MM.1S (cell line): ENCODE measurements around the gene WRAP73.

ENCODE experiments used
- DNase-seq: peaks from one replicate; pipeline ENCODE4 v3.0.0-alpha.2; 2015
- H2AFZ ChIP-seq: fragments of 300-600 bp; sonication (generic); 2 replicates; pipeline ENCODE4 v1.6.0; 2016; ENCODE audit warnings: antibody characterized with exemption, low read length
- H3F3A ChIP-seq: fragments of 300-600 bp; sonication (generic); 2 replicates; pipeline ENCODE4 v1.6.1; 2016; ENCODE audit warnings: mild to moderate bottlenecking, antibody characterized with exemption, low read length, moderate library complexity, mixed read lengths; ENCODE audit not compliant: insufficient read depth
- H3K27ac ChIP-seq: fragments of 300-600 bp; sonication (generic); 2 replicates; pipeline ENCODE4 v1.5.1; 2016; ENCODE audit warnings: mild to moderate bottlenecking, low read length
- H3K27me3 ChIP-seq: fragments of 300-600 bp; sonication (generic); replicated peaks from 2 replicates; pipeline ENCODE4 v1.6.0; 2016; ENCODE audit warnings: low read length; ENCODE audit not compliant: insufficient read depth
- H3K36me3 ChIP-seq: fragments of 300-600 bp; sonication (generic); replicated peaks from 2 replicates; pipeline ENCODE4 v1.6.1; 2016; ENCODE audit warnings: mild to moderate bottlenecking, low read length, mixed read lengths; ENCODE audit not compliant: insufficient read depth
- H3K4me1 ChIP-seq: fragments of 300-600 bp; sonication (generic); 2 replicates; pipeline ENCODE4 v1.6.1; 2016; ENCODE audit warnings: low read length, mixed read lengths
- H3K4me2 ChIP-seq: fragments of 300-600 bp; sonication (generic); 2 replicates; pipeline ENCODE4 v1.6.0; 2016; ENCODE audit warnings: low read depth, low read length
- H3K4me3 ChIP-seq: fragments of 300-600 bp; sonication (generic); 2 replicates; pipeline ENCODE4 v1.5.1; 2016; ENCODE audit warnings: low read length, mixed read lengths
- H3K79me2 ChIP-seq: fragments of 300-600 bp; sonication (generic); 2 replicates; pipeline ENCODE4 v1.6.1; 2016; ENCODE audit warnings: mixed run types, low read length, mixed read lengths
- H3K9ac ChIP-seq: fragments of 300-600 bp; sonication (generic); 2 replicates; pipeline ENCODE4 v1.6.1; 2016; ENCODE audit warnings: low read length, mixed read lengths
- H3K9me2 ChIP-seq: fragments of 300-600 bp; sonication (generic); replicated peaks from 2 replicates; pipeline ENCODE4 v1.6.1; 2016; ENCODE audit warnings: mild to moderate bottlenecking, low read length, mixed read lengths; ENCODE audit not compliant: insufficient read depth
- H3K9me3 ChIP-seq: fragments of 300-600 bp; sonication (generic); replicated peaks from 2 replicates; pipeline ENCODE4 v1.6.1; 2016; ENCODE audit warnings: mild to moderate bottlenecking, low read length, mixed read lengths; ENCODE audit not compliant: insufficient read depth
- H4K20me1 ChIP-seq: fragments of 300-600 bp; sonication (generic); 2 replicates; pipeline ENCODE4 v1.6.1; 2016; ENCODE audit warnings: mild to moderate bottlenecking, low read length, moderate library complexity, mixed read lengths; ENCODE audit not compliant: insufficient read depth
- CTCF ChIP-seq: fragments of 300-600 bp; sonication (generic); IDR thresholded peaks from 2 replicates; pipeline ENCODE4 v1.5.1; 2016; ENCODE audit warnings: antibody characterized with exemption, low read length, mixed read lengths
- EZH2 ChIP-seq: fragments of 300-600 bp; sonication (generic); optimal IDR thresholded peaks from 2 replicates; pipeline ENCODE3; 2017; ENCODE audit warnings: low read depth, mild to moderate bottlenecking, antibody characterized with exemption, low read length, mixed read lengths
- EZH2phosphoT487 ChIP-seq: fragments of 300-600 bp; sonication (generic); IDR thresholded peaks from 2 replicates; pipeline ENCODE4 v1.6.1; 2018; ENCODE audit warnings: antibody characterized with exemption, low read length

The WRAP73 gene

GRCh38 chr1:3659093-3659492 is 9.2 kb upstream of the WRAP73 start:
- Histone ChIP-seq H3K4me2 (no peak overlapping the region), H4K20me1 (no peaks in the 10 kb centered on the region; the same call in 1 of the 2 replicates), H3K9me3 (no peaks in the 10 kb centered on the region), H2AFZ (no peak overlapping the region), H3F3A (no peaks in the 10 kb centered on the region), H3K9ac (no peak overlapping the region), H3K79me2 (peaks cover 71% of the 10 kb centered on the region), H3K27ac (no peak overlapping the region), H3K4me3 (no peak overlapping the region), H3K4me1 (no peaks in the 10 kb centered on the region), H3K9me2 (no peaks in the 10 kb centered on the region), H3K36me3 (no peaks in the 10 kb centered on the region), H3K27me3 (no peaks in the 10 kb centered on the region)
- TF ChIP-seq EZH2phosphoT487 (no peak), EZH2 (no peak), CTCF (no peak)
- no peak for DNase-seq

GRCh38 chr1:3658231-3658615 is 8.3 kb upstream of the WRAP73 start:
- H3K9ac ChIP-seq, result no peak overlapping the region
- H3K27me3 ChIP-seq, result no peaks in the 10 kb centered on the region

GRCh38 chr1:3657578-3658230 is 7.8 kb upstream of the WRAP73 start:
- Histone ChIP-seq H3K4me1 (no peaks in the 10 kb centered on the region; the same call in 1 of the 2 replicates), H3K4me2 (no peak overlapping the region)
- DNase-seq, result no peak

More at GRCh38 chr1:3658231-3658615, 8.3 kb upstream of the WRAP73 start:
- Histone ChIP-seq H3K27ac (no peak overlapping the region), H3K9me2 (no peaks in the 10 kb centered on the region), H3K4me3 (no peak overlapping the region), H4K20me1 (no peaks in the 10 kb centered on the region; the same call in 1 of the 2 replicates), H3K4me1 (no peaks in the 10 kb centered on the region; the same call in 1 of the 2 replicates), H2AFZ (no peak overlapping the region), H3K4me2 (no peak overlapping the region), H3K36me3 (no peaks in the 10 kb centered on the region), H3F3A (no peaks in the 10 kb centered on the region), H3K79me2 (peaks cover 73% of the 10 kb centered on the region), H3K9me3 (no peaks in the 10 kb centered on the region)
- no peak for DNase-seq
- TF ChIP-seq EZH2phosphoT487, result no peak
- TF ChIP-seq CTCF, result no peak
- TF ChIP-seq EZH2, result no peak

More at GRCh38 chr1:3657578-3658230, 7.8 kb upstream of the WRAP73 start:
- no peak overlapping the region for H3K9ac ChIP-seq
- H3K9me2 ChIP-seq, result no peaks in the 10 kb centered on the region
- peaks cover 73% of the 10 kb centered on the region for H3K79me2 ChIP-seq
- no peak overlapping the region for H3K4me3 ChIP-seq
- H2AFZ ChIP-seq, result no peak overlapping the region
- no peaks in the 10 kb centered on the region for H3K27me3 ChIP-seq
- no peak for TF ChIP-seq CTCF
- no peak for TF ChIP-seq EZH2phosphoT487
- TF ChIP-seq EZH2, result no peak
- H3K36me3 ChIP-seq, result no peaks in the 10 kb centered on the region
- H3F3A ChIP-seq, result no peaks in the 10 kb centered on the region
- H3K9me3 ChIP-seq, result no peaks in the 10 kb centered on the region
- no peaks in the 10 kb centered on the region; the same call in 1 of the 2 replicates for H4K20me1 ChIP-seq
- H3K27ac ChIP-seq, result no peak overlapping the region
